Measurements from ENCODE around the gene EHBP1.
"Not testable (repeated sequence)": the region's sequence is repeated elsewhere in the genome, so short reads cannot be mapped to it uniquely, and the experiment has no call there.

The EHBP1 gene

DNA sequence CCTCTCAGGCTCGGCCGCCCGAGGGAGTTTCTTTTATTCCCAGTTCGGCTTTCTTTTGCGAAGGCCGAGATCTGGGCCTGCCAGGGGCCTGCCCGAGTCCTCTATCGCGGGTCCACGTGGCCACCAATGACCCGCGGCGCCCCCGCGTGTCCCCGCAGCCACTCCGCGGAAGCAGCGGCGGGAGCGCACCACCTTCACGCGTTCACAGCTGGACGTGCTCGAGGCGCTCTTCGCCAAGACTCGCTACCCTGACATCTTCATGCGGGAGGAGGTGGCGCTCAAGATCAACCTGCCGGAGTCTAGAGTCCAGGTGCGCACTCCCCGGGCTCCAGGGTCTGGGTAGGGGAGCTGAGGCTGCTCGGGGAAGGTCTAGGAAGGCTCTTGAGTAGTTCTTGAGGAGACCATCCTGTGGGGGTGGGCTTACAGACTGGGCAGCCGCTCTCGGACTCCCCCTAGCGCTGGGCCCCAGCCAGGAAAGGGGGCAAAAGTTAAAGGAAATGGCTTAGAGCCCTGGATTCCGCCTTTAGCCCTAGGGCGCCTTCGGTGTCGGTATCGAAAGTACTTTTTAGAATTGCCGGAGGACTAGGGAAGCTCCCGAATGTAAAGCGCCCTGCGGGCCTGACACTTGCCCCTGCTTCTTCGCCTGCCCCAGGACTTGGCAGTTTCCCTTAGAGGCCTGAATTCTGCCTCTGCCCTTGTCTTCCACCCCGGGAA, 348.5 kb downstream of the EHBP1 start:
- DNase-seq, result no peak

DNA sequence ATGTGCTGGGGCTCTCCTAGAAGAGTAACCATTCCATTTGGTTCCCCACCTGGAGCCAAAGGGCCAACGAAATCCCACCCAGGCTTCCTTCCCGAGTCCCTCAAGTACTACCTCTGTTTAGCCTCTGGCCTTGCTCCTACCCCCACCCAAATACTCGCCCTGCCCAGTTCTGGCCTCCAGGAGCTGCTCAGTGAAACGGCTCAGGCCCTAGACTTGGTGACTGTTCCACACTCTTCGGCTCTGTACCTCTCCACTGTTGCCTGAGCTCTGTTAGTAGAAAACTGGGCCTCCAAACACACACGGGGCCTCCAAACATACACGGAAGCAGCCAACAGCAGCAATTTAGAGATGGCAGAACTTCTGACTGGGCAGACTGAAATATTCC, 349.3 kb downstream of the EHBP1 start:
- no peak for DNase-seq

DNA sequence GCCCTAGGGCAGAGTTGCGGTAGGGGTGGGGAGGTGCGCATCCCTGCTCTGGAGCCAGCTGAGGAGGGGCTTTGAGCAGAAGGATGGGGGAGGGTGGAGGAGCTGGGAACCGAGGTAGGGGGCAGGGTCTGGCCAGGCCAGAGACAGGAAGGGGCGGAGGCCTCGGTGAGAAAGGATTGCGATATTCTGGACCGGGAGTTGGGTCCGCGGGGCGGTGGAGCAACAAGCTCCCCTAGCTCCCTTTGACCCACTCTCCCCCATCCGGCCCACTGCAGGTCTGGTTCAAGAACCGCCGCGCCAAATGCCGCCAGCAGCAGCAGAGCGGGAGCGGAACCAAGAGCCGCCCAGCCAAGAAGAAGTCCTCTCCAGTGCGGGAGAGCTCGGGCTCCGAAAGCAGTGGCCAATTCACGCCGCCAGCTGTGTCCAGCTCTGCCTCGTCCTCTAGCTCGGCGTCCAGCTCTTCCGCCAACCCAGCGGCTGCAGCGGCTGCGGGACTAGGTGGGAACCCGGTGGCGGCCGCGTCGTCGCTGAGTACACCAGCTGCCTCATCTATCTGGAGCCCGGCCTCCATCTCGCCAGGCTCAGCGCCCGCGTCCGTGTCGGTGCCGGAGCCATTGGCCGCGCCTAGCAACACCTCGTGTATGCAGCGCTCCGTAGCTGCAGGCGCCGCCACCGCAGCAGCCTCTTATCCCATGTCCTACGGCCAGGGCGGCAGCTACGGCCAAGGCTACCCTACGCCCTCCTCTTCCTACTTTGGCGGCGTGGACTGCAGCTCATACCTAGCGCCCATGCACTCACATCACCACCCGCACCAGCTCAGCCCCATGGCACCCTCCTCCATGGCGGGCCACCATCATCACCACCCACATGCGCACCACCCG, 350.0 kb downstream of the EHBP1 start:
- no peak for DNase-seq

DNA sequence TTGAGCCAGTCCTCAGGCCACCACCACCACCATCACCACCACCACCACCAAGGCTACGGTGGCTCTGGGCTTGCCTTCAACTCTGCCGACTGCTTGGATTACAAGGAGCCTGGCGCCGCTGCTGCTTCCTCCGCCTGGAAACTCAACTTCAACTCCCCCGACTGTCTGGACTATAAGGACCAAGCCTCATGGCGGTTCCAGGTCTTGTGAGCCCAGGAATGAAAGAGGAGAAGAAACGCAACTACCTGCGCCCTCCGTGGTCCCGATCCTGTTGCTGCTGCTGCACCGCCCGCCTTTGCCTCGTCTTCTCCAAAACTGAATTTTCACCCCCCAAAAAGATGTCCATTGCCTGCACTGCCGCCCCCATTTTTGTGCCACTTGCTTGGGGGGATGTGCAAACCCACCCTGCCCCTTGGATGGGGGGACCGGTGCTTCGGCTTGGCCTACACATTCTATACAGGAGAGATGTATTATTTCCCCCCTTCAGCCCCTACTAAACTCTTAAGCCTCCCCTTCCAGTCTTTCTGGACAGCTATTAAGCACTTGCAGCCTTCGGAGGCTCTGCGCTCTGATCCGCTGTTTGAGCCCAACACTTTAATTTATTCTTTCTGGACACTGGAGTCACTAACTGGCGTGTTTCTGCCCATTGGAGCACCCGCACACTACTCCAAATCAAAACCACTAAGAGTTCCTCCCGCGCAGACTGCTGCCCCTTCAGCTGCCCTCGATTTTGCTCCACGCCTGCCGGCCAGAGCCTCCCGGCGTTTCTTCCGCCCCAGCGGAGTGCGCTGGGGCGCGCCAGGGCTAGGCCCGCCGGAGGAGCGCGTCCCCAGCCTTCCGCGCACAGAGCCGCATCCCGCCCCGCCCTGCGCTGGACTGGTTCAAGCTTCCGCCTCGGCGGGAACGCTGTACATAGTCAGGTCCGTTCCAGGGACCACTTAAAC, 350.9 kb downstream of the EHBP1 start:
- no peak for DNase-seq

DNA sequence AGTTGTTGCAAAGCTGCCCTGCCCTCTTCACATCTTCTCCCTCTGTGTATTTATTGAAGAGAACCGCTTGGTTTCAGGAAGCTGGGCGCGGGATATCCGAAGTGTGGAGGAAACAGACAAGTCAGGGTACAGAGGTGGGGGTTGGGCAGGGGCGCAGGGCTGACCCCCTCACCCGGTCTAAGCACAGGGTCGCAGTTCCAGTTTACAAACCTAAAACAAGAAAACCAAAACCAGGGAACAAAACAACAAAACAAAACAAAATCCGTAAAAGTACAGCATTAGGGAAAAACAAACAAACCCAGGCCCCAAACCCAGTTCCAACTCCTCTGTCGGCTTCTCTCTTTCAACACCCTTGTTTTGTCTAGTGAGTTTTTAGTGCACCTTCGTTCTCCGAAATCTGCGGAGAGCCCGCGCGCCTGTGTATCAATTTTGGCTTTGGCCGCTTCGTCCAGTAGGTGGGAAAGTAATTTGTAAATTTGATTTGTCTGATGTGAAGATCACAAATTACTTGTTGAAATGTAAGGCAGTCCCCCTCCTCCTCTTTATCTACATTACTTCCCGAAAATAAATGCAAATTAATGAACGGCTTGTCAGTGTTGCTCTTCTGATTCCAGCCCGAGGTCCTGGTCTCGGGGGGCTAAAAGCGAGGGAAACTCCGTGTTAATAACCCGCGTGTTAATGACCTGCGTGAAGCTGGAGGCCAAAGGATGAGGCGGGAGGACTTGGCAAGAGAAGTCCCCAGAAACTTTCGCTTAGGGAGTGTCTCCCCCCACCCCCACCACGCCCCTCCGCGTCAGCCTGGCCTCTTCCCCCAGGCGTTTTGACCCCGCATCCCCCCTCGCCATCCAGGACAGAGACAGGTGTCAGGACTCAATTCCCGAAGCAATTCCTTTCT, 352.0 kb downstream of the EHBP1 start:
- no peak for DNase-seq

DNA sequence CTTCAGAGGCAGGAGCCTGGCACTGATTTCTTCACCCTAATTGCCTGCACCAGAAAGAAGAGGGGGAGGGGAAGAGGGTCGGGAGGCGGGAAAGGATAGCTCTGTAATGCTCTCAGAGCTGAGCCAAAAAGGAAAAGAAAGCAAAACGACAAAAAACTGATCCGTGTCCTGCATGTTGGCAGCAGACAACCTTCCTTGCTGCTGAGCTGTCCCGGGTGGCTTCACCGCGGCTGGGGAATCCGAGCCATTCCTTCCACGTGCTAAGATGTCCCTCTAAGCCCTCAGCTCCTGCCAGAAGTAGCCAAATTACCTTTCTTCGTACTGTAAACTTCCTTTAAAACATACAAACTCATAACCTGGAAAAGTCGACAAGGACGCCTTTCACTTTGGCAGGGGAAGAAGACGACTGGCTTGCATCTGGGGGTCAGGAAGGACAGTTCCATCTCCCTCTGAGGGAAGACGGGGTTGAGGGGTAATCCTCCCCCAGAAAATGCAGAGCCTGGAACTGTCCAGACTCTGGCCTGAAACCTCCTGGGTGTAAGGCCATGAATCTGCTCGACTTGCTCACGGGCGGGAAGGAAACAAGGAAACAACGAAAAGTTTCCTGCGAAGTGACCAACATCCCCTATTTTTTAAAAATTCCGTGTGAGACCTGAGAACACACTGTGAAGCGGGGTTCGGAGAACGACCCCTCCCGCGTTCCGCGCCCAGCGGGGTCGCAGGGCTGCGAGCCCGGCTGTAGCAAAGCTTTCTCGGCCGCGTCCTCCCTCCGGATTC, 352.8 kb downstream of the EHBP1 start:
- DNase-seq, result no peak

DNA sequence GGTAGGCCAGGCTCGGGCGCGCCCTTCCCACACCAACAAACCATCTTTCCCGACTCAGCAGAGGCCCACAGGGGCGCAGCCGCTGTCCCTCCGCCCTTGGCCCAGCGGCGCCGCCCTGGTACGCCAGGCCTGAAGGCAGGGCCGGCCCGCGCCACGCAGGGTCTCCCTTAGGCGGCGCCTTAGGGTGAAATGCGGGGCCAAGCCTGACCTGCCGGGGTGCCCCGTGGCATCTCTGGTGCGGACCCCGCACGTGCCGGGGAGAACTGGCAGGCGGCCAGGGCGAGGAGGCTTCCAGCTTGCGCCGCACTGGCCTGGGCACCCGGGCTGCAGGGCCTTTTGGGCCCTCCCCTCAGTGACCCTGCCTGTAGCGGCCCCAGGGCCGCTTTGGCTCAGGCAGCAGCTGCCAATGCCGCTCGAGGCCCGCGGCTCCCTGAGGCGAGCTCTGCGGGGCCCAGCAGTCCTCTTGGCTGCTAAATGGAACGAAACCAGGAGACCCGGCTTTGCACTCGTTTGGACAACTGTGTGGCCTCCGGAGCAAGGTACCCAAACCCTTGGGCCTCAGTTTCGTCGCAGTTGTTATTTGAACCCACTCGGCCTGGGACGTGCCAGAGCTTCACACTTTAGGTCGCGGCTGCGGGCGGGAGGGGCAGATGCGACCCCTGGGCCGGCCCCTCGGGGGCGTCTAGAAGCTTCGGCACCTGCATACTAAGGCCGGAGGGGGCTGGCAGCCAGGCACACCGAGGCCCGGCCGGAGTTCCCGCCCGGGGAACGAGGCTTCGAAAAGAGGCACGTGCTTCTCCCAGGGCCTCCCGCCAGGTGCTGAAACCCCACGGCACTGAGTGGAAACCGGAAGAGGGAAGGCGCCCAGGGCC, 353.6 kb downstream of the EHBP1 start:
- DNase-seq, result no peak

DNA sequence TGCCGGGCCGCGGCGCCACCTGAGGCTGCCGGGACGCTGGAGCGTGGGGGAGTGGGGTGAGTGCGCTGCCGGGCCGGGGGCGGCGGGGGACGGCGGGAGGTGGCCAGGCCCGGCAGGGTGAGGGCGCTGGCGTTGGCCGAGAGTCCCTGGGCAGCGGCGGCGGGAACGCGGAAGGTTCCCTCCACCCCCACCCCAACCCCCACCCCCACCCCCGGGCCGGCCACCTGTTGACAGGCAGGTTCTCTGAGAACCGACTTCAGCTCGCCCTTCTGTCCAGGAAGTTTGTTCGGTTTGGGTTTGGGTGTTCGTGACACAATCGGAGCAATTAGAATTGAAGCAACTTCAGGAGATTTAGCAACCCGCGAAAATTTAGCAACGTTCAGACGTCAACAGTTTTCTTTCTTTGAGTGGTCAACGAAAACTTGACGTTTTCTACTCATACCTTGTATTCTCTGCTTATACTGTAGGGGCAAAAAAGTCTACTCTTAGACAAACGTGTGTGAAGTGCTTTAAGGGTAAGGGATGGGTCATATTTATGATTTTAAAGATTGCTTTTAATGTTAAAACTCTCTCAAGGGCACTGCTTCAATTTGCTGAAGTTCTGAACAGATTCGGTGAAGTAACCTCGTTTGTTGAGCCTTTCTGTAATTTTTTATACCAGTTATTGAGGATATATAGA, 354.4 kb downstream of the EHBP1 start:
- no peak for DNase-seq

DNA sequence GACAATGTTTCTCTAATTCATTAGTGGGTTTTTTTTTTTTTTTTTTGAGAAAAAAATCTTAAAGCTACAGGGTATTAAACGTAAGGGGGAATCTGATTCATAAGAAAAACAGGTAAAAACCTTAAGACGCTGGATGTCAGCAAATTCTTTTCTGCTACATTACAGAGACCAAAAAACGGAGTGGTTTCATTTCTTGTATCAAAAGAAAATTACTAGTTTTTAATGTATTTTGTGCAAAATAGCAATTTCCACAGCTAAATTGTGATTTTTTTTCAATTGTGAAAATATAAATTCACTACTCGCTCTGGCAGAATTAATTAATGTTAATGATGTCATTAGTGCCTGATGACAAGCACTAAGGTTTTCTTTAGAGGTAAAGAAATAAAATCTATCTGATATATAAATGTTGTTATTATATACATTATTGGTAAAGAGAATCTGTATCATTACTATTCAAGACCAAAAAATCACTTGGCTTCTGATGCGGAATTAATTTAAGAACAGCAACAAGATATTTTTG, 355.0 kb downstream of the EHBP1 start:
- DNase-seq, result no peak

DNA sequence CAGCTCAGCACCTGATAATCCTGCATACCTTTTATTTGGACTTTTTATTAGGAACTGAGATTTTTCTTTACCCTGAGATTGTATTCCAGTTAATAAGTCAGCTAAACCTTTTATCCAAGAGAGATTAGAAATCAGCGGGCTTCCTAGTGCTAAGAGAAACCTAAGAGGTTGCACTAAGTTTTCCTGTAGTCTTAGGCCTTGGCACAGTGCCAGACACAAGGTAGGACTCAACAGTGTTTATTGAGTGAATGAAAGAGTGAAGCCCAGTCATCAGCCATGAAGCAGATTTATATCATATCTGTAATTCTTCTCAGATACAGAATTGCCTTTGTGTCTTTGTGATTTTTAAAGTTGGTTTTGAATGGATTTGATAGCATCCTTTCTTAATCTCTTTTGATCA, 358.7 kb downstream of the EHBP1 start:
- no peak for DNase-seq

DNA sequence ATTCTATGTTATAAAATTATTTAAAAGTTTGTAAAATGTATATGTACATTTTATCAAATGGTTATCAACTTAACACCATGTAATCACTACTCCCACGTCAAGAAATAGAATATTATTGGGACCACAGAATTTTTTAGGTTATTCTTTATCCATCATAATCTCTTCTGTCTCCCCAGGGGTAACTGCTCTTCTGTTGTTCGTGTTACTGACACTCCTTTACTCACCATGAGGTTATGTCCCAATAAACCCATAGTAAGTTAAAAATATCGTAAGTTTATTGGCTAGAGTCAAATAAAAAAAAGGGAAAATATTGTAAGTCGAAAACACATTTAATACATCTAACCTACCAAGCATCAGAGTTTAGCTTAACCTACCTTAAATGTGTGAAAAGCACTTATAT, 359.1 kb downstream of the EHBP1 start:
- no peak for DNase-seq

DNA sequence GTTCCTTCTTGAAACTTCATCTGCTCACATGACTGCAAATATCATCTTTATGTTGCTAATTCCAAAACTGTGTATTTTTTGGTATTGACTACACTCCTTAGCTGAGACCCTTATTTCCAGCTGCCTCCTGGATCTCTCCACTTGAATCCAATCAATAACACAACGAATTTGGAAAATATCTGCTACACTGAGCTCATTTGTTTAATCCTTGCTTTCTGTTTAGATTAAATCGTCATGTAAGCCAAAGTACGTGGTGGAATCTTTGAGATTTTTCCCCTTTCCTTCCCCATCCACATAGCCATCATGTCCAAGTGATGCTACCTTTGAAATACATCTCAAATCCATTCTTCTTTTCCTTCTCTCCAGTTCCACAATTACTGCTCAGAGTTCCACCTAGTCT, 360.8 kb downstream of the EHBP1 start:
- DNase-seq, result no peak

DNA sequence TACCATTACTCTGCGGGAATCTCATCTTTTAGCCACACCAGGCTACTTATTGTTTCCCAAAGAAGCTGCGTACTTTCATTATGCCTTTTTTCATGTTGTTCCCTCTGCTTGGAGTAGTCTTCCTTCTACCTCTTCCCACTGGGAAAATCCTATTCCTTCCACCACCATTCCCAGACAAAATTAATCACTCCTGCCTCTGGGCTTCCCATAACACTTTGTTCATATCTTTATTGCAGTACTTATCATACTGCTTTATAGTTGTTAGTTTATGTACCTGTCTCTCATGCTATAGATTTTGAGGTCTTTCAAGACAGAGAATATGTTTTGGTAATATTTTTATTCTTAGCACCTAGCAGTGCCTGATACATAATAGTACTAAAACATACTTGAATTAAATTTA, 361.3 kb downstream of the EHBP1 start:
- DNase-seq, result no peak

DNA sequence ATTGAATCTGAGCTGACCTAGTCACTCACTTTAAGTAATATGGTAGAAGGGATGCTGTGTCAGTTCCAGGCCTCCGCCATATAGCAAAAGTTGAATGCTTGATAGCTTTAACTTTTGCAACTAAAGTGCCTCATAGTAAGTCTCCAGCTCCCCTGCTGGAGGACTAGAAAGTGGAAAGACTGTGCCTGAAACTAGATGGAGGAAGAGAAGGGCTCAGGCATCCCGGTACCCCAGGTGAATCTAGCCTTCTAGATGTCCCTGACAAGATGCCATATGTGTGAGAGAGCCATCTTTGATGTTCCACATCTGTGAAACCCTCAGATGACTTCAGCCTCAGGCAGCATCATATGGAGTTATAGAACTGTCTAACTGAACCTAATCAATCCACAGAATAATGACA, 366.2 kb downstream of the EHBP1 start:
- no peak for DNase-seq

DNA sequence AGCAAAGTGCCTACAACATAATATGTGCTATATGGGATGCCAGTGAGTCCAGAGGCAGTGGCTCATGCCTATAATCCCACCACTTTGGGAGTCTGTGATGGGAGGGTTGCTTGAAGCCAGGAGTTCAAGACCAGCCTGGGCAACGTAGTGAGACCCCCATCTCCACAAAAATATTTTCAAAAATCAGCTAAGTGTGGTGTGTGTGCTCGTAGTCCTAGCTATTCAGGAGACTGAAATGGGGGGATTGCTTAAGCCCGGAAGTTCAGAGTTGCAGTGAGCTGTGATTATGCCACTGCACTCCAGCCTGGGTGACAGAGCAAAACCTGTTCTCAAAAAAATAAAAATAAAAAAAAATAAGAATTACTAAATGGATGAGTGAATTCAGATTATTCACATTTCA, 368.5 kb downstream of the EHBP1 start:
- no peak for DNase-seq

DNA sequence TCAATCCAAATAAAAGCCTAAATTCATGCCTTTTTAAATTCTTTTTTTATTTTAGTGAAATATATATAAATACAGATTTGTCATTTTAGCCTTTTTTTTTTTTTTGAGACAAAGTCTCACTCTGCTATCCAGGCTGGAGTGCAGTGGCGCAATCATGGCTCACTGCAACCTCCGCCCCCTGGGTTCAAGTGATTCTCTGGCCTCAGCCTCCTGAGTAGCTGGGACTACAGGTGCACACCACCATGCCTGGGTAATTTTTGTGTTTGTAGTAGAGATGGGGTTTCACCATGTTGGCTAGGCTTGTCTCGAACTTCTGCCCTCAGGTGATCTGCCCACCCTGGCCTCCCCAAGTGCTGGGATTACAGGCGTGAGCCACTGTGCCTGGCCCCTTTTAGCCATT, 368.9 kb downstream of the EHBP1 start:
- not testable (repeated sequence) for DNase-seq

DNA sequence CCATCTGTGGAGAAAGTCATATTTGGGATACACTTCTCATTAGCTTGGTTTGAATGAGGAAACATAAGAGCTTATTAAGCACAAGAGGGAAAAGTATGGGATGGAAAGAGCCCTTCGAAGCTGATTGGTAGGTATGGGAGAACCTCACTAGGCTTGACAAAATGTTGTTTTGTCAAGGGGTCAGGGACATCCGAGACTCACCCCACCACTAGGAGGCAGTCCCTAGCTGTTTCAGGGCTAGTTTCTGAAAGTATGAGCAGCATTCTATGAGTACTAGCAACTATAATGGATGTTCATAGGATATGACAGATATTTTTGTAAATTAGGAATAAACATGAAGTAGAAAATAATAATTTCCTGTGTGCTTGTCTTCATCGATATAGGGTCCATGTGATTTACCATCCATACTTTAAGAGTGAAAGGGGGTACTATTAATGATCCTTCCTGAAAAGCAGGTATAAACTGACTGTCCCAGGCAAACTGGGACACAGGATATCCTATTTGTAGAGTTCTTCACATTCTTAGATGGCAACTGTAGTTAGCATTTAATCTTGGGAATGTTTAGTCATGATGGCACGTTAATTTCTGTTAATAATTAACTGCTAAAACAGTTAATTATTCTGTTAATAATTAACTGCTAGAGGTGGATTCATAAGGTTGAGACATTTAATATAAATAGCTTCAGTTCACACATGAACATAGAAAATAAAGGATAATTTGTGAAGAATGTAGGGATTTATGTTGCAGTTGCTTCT, 373.5 kb downstream of the EHBP1 start:
- DNase-seq, result no peak

DNA sequence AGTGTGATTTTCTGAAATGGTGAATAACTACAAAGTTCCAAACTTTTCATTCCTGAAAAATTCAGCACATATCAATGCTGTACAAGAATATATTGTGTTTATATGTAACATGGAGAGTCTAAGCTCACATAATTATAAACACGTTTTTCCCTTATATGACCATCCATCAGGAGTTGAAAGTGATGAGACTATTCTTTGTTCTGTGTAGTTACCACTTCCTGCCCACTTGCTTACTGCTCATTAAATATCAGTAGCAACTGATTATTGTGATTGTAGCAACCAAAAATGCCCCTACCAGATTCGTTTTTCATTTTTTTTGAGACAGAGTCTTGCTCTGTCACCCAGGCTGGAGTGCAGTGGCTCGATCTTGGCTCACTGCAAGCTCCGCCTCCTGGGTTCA, 375.9 kb downstream of the EHBP1 start:
- no peak for DNase-seq

DNA sequence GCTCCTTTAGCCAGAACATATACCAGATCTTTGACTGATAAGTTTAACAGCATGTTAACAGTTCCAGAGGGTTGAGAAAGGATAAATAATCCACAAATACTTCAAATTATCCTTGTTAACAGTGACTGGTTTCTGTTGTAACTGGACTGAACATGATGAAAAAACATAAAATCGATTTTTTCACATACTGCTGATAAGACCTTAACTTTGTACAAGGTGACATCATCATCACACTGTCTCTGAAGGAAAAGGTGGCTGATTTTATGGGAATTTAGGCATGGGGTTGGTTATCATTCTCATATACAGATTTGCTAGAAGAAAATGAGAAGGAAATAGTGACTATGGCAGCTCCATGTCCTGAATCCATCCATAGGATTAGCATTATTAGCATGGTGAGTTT, 381.2 kb downstream of the EHBP1 start:
- DNase-seq, result no peak
